ENCODE data around the gene CROCC2.

CROCC2 gene

DNA sequence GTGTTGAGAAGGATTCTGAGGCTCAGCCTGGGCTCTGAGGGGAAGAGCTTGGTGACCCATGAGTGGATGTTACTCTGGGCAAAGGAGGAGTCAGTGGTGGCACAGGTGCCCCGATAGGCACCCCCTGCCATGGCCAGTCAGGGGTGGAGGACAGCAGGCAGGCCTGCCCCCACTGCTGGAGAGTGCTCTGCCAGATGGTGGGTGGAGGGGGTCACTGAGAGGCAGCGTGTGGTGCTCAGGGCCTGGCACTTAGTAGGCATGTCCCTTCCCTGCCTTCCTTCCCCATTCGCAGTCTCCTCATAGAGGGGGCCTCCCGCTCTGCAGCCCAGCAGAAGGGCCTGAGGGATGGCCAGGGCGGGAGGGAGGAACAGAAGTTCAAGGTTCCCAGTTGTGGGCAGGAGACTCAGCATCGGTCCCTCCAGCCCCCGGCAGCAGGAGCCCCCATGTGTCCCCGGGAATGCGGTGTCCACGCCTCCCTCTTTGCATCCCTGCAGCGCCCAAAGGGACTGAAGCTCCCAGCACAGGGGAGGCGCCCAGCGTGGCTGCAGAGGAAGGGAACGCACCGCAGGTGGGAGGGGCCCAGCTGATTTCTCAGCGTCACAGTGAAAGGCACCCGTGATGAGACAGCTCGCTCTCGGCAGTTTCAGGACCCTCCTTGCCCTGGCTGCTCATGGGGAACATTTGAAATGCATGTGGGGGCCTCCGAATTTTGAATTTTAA lies 86.6 kb downstream of the CROCC2 start:
- intact Hi-C loops (cut with DNase I), result no loop called here
- DNase-seq, result peak in 7 of 10 donors; percentile 20 to 91 (median 63)

DNA sequence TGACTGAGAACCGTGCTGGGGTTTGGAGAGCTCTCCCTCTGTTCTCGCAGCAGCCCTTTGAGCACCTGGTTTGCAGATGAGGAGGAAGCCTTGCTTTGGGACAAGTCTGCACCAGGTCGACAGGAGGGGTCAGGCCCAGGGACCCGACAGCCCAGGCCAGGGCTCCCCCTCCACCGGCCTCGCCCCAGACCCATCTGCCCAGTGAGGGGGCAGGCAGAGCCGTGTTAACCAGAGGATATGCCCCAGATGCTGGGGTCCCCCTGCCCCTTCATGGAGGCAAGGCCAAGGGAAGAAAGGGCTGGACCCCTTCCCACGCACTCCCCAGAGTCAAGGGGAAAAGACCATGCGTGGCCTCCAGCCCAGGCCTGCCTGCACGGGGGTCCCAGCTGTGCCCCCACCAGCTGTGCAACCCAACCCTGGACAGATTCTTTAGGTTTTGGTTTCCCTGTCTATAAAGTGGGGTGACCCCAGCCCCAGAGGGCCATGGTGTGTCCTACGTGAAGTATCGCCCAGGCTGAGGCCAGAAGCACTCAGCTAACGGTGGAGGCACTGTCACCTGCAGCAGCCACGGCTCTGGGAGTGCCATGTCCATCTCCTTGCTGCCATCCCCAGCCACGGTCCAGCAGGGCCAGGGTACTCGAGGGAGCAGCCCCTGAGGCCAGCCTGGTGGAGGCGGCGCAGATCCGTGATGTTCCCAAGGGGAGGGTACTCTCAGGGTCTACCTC lies 87.5 kb downstream of the CROCC2 start:
- peak in 3 of 10 donors; percentile 14 to 71 (median 69) for DNase-seq
- intact Hi-C loops (cut with DNase I), result no loop called here

DNA sequence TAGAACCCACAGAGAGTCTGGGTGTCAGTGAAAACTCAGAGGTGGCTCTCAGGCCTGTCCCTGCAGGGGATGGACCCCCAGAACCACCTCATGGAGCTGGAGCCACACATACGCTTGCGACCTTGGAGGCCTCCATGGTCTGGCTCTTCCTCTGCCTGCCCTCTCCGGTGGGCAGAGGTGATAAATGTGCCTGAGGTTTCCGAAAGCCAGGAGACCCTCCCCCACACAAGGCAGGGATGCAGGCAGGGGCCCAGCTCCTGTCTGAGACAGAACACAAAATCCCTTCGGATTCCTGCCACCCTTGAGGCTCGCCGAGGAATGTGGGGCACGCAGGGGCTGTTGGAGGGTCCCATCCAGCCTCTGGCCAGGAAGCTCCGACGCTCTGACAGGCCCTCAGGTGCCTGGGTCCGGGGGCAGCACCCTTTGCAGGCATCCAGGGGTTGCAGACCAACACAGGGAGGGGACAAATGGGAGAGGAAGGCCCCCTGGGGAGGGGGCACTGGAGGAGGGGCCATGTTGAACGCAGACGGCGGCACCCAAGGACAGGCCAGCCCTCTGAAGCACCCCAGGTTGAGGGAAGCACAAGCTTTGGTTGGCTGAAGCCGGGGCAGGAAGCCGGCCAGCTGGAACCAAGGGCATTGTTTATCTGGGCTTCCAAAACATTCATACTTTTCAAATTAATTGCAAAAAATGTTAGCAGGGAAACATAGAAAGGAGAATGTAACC lies 88.2 kb downstream of the CROCC2 start:
- peak in 2 of 10 donors; percentile 7 to 65 for DNase-seq
- intact Hi-C loops (cut with DNase I), result no loop called here

DNA sequence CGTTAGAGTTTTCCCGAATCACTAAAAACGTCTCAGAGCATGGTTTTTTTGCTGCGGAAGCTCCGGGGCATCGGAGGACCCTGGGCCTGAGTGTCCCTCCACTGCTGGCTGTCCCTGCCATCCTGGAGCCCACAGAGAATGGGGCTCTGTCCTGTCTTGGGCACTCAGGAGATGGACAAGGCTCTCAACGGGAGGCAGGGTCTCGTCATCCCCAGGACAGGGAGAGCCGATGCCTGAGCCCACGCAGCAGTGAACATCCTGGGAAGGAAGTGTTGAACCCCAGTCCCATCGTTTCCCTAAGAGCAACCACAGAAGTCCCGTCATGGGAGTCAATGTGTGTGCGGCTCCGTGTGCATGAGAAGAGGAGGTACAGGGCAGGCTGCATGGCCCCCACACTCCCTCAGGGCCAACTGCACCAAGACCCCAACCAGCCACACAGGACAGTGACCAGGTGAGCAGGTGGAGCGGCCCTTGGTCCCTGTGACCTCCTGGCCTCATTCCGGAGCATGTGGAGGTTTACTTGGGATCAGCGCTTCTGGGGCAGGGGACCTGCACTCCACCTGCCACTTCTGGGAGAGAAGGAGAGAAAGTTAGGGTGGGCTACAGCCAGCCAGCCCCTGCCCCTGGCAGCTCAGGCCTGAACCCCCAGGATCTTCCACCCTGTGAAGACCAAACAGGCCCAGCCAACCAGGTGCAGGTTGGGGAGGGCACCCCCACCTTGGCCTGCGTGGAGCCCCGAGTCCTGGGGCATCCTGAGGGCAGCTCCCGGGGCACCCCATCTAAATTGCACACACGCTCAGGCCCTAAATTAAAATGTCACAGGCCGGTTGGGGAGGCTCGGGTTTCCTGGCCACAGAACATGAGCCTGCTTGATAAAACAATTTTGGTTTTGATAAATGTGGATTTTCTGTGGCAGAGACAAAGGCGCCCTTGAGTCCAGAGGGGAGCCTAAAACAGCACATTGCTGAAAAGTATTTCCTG lies 89.2 kb downstream of the CROCC2 start:
- peak in 4 of 10 donors; percentile 8 to 68 (median 44) for DNase-seq
- intact Hi-C loops (cut with DNase I), result no loop called here

DNA sequence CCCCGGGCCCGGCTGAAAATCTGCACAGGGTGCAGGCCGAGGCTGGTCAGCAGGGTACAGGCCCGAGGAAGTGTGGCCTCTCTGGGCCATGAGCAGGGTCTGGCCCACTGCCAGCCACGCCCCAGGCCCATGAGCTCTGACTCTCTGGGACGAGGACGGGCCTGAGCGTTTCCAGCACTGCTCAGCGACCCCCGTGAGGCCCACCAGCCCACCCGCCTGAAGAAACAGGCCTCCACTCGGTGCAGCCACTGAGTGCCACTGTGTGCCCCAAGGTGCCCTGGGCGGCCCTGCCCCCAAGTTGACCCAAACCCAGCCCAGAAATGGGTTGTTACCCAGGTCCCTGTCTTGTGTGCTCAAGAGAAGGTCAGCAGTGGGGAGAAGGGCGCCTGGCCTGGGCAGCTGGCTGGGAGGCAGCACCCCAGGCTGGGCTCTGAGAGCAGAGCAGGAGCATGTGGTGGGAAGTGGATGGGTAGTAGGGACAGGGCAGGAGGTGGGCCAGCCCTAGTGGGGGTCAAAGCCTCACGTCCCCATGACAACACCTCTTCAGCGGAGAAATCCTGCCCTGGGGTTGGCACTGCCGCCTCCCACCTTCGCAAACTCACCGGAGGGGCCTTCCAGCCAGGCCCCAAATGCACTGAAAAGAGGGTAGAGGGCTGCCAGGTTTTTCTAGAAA lies 90.2 kb downstream of the CROCC2 start:
- DNase-seq, result peak in 3 of 10 donors; percentile 15 to 68 (median 67)
- intact Hi-C loops (cut with DNase I), result no loop called here

DNA sequence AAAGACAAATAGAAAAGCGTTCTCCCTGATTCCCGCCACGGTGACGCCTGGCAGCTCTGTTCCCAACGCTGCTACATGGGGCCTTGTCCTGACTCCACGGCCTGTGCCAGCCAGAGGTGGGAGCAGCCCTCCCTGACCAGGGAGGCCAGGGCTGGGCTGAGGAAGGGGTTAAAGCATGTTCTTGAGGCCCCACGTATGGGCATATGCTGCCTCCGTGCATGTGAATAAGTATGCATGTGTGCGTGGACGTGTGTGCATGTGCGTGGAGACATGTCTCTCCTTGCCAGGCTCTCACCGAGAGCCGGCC lies 90.7 kb downstream of the CROCC2 start:
- intact Hi-C loops (cut with DNase I), result no loop called here
- peak in 2 of 10 donors; percentile 12 to 72 for DNase-seq

DNA sequence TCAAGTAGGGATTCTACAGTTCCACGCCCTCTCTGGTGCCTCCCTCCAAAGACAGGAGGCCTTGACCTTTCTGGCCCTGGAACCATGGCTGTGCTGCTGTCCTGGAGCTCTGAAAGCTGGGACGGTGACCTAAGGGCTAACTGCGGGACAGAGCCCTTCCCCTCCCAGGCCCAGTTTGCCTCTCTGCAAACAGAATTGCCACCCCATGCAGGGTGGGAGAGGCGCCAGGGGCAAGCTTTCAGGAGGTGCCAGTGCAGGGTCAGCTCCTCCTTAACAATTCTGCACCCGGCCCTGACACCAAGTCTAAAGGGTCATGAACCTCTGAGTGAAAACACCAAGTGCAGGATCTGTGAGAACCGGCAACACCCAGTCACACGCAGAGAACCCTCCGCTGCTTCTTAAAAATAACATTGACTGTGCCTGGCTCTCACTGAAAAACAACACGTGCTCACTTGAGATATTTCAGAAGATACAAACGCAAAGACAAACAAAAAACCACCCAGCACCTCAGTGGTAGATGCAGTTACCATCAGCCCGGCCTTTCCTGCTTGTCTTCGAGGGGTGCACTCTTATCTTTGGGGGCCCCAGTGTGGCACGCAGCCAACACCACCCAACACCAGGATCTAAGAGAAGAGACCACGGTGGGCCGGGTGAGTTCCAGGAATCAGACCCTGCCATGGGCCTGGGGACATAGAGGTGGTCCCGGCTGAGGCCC lies 91.2 kb downstream of the CROCC2 start:
- DNase-seq, result peak in 3 of 10 donors; percentile 23 to 82 (median 75)
- intact Hi-C loops (cut with DNase I), result no loop called here

DNA sequence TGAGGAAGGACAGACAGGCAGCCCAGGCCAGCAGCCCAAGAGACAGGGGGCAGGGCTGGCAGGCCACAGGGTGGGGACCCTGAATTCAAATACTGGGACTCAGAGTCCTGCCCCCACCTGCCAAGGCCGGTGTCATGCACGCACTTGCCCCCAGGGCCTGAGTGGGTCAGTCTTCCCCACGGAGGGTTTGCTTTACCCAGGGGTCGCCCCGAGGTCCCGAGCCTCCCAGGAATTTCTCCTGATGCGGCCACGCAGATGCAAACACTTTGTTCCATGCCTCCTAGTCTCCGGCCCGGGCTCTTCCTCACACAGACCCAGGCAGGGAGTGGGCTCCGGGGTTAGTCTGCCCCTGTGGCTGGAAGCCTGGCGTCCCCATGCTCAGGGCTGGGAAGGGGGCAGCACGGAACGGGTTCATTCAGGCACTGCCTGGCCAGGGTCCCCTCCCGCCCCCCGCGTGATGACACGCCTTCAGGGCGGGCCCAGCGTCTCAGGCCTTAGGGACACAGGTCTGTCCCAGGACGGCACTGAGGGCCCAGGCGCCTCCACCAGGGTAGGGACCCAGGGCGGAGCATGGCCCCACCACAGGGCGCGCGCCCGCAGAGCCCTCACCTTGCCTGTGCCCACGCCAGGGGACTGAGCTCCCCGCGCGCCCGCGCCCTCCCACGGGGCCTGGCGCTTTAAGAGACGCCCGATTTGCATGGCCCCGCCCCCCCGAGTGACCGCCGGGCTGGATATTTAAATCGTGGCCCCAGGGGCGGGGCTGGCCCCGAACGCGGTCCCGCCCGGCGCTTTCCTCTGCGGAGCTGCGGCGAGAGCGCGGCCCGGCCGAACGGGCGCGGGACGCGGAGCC lies 91.9 kb downstream of the CROCC2 start, which contains the start of gene SNED1:
Gene SNED1, plus strand, starts transcription at position 763 of the 850 bp plus-strand sequence. CDS start 220 bp downstream, outside the sequence.
- DNase-seq, result peak in 6 of 10 donors; percentile 19 to 89 (median 51)
- intact Hi-C loops (cut with DNase I), result no loop called here

DNA sequence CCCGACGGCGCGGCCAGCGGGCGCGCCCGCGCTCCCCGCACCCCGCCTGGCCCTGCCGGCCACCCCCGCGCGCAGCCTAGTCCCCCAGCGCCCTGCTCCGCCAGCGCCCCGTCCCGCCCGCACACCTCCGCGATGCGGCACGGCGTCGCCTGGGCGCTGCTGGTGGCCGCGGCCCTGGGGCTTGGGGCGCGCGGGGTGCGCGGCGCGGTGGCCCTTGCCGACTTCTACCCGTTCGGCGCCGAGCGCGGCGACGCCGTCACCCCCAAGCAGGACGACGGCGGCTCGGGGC lies 92.5 kb downstream of the CROCC2 start:
- intact Hi-C loops (cut with DNase I), result no loop called here
- peak in 1 of 10 donors; percentile 54 for DNase-seq

DNA sequence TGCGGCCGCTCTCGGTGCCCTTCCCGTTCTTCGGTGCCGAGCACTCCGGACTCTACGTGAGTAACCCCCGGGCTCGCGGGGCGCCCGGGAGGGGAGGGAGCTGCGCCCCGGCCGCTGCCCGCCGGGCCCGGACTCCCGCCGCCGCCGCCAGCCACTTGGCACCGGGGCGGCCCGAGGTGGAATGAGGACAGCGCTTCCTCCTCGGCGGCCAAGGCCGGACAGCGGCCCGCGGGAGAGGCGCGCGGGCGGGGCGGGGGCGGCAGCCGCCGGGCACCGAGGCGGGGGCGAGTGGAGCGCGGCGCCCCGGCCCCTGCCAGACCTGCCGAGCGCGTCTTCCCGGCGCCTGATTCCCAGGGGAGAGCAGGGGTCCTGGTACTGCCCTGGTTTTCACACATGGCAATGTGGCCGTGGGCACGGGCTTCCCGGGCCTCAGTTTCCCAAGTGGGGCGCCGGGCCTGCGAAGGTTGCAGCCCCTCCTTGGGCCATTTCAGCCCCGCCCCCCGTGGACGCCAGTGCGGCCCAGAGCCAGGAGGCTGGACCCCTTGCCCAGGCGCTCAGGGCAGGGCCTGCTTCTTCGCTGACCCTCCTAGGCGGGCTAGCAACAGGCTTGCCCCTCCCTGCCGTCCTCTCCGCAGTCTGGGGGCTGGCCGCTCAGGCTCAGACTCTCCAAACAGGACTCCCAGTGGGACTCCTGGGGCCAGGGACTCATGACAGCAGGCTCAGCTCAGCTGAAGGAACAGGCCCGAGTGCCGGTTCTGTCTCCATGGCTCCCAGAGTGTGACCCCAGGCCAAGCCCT lies 93.1 kb downstream of the CROCC2 start:
- peak in 4 of 10 donors; percentile 6 to 81 (median 53) for DNase-seq
- intact Hi-C loops (cut with DNase I), result no loop called here

DNA sequence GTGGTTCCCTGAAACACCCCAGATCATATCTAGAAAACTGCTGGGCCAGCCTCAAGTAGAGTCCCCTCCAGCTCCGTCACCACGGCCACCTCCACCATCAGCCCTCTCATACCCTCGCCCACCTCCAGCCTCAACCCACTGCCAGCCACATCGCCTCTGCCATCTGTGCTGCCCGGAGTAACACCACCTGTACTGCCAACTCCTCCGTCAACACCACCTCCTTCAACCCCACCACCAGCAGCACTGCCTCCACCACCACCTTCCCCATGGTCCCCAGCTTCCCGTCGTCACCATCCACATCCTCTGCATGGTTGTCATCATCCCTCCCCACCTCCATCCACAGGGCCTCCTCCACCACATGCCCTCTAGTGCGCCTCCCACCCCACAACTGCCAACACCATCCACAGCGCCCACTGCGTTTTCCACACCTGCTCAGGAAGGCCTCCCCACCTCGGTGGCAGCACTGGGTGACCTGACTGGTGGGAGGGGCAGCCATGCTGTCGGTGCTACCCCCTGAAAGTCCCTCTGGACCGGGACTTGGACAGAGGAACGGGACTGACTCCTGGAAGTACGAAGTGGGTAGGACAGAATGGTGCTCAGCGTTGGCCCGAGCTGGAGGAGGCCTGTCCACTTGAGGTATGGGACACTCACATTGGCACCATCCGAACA lies 93.9 kb downstream of the CROCC2 start:
- intact Hi-C loops (cut with DNase I), result no loop called here
- peak in 3 of 10 donors; percentile 6 to 82 (median 77) for DNase-seq

DNA sequence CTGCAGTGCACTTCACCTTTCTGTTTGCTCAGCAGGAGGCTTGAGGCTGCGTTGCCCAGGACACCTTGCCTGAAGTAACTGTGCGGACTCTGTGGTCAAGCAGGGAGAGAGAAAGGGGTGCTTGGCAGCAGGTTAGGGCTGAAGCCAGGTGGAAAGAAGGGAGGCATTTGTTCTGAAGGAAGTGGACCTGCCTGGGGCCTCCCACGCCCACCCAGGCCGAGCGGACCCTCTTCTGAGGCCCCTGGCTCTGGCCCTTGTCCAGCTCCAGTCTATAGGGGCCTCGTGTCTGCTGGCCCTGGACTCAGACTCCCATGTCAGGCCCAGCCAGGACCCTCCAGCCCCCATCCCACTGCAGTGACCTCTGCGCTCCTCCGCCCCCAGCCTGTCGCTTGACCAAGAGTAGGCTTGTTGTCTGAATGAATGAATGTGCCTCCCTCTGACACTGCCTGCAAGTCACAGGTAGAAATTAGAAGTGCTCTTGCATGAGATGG lies 94.7 kb downstream of the CROCC2 start:
- peak in 2 of 10 donors; percentile 4 to 81 for DNase-seq
- intact Hi-C loops (cut with DNase I), result no loop called here

DNA sequence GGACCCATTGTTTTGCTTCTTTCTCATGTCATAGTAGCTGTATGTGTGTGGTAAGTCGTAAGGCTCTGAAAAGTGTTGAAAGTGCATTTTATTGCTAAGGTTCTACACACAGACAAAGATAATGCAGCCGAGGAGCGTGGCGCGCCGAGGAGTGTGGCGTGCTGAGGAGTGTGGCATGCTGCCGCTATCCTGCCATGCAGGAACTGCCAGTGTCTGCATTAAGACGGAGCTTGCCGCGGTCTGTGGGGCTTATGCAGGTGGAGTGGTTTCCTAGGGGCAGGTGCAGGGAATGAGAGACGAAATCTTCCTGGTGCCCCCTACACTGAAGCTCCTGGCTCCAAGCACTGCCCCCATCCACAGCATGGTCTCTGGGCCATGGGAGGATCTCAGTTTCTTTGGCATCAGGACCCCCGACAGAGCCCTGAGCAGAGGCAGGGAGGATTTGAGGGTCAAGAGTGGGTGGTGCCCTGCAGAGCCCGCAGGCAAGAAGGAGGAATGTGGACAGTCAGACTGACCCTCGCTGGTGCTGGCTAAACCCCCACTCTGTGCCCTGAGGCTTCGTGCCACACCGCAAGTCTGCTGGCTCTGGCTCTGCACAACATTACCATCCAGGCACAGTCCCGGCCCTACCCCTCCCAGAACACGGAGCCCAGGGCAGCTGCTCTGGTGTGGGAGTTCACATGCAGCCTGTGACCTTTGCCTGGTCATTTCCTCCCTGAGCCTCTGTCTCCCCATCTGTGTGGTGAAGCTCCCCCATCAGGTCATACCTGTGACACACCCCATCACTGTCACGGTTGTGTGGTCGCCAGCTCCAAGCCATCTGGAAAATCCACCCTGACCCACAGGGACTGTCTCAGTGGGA lies 95.5 kb downstream of the CROCC2 start:
- intact Hi-C loops (cut with DNase I), result no loop called here
- peak in 3 of 10 donors; percentile 2 to 66 (median 55) for DNase-seq

DNA sequence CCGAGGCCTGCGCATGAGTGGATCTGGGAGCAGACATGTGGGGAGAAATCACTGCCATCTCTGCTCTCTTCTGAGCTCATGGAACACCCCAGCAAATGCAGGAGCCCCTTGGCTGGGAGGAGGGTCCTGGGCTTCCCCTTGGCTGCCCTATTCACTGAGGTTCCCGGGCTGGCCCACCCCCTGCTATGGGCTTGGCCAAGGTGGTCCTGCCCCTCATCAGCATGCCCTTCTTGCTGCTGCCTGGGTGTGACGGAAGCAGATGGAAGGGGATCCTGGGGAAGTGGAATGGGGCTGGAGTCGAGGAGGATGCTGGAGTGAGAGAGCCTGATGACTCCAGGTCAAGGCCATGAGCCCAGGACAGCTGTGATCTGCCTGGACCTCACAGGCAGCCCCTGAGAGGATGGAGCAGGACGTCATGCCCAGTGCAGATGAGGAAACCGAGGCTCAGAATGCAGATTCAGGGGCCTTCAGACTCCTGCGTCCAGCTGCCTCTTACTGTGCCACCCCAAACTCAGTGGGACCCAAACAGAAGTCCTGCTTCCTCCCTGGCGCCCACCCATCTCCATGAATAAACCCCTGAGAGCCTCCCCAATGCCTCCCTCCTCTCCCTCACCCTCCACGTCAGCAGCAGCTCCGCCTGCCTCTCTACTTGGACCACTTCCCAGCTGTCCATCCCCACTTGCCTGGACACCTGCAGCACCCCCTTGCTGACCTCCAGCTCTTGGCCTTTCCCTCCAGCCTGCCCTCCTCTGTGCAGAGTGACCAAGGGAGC lies 96.3 kb downstream of the CROCC2 start:
- DNase-seq, result no peak
- intact Hi-C loops (cut with DNase I), result no loop called here

DNA sequence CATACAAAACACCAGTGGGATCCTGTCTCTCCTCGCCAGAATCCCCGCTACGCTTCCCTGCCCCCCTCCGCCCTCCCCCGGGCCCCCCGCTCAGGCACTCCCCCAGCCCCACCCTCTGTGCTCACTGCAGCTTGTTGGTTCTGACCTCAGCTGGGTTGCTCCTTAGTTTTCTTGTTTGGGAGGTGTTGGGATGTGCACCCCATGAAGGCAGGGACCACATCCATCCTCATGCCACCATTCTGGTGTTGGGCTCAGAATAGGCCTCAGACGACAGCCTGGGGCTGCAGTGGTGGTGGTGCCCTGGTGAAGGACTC lies 96.9 kb downstream of the CROCC2 start:
- intact Hi-C loops (cut with DNase I), result no loop called here
- no peak for DNase-seq
